GM18502 (cell line): Measurements from ENCODE around the gene MCM9.
"Not testable (repeated sequence)": the region's sequence is repeated elsewhere in the genome, so short reads cannot be mapped to it uniquely, and the experiment has no call there.

Experiments
- ATAC-seq: cut with Tn5 transposase; IDR thresholded peaks from one replicate; pipeline ENCODE4 v1.9.1; 2021; ENCODE audit warnings: mild to moderate bottlenecking; ENCODE audit not compliant: unreplicated experiment, poor library complexity

Gene MCM9

DNA sequence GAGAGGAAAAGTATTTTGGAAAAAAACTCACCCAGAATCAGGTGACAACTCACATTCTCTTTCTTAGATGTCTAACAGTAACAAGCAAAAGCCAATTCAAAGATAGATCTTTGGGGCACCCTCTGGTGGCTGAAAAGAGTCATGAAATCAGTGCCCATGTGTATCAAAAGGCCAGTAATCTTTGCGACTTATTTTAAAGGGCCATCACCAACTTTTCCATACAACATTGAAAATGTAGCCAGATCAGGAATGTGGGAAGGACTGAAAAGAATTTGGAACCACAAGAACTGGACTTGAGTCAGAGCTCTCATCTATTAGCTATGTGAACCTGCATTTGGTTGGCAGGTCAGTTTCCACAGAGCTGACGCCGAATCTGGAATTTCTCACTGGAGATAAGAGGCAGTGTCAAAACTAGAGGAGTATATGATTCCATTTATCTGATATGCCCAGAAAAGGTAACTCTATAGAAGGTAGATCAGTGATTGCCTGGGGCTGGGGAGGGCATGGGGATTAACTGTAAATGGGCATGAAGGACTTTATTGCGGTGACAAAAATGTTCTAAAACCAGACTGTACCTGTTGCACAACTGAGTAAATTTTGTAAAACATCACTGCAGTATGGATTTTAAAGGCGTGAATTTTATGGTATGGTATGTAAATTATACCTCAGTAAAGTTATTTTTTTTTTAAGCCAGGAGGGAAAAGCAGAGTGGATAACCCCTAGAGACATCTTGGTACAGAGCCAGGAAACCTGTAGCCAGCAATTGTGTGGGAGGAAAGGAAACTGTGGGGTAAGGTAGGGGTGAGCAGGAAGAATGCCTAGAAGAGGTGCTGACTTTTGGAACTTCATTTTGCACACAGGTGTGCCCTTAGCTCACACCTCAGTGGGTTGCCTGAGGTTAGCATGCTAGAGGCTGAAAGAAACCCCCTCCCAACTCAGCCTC, 158.1 kb downstream of the MCM9 start:
- peak; percentile 89 for ATAC-seq

DNA sequence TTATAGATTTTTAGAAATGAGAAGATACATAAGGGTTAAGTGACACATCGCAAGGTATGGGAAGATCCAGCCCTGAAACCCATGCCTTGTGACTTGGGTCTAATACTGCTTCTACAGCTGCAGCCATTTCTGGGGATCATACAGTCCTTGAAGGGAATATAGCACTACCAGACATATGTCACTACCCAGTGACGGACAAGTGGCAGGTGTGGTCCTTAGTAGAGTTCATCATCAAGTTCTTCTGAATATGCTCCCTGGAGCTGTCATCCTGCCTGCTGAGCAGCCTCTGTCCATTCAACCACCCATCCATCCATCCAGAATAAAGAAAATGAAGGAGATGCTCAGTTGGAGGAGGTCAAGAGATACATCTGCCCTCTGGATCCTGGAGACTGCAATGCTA, 159.6 kb downstream of the MCM9 start:
- no peak for ATAC-seq

DNA sequence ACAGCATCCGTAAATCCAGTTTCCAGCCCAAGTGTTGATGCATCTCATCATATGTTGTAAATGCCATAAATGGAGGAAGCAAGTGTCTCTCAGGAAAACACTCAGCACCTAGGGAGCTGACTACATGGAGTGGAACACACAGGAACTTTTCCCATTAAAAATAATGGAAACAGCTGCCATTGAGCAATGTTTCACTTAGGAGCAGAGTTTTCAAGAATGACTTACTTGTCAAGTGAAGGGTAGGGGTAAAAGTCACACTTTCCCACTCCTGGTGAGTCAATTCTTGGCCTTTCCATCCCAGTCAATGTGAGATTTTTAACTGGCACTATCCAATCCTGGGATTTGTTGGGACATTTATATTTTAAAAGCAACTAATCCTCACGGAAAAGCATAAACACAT, 160.4 kb downstream of the MCM9 start:
- no peak for ATAC-seq

DNA sequence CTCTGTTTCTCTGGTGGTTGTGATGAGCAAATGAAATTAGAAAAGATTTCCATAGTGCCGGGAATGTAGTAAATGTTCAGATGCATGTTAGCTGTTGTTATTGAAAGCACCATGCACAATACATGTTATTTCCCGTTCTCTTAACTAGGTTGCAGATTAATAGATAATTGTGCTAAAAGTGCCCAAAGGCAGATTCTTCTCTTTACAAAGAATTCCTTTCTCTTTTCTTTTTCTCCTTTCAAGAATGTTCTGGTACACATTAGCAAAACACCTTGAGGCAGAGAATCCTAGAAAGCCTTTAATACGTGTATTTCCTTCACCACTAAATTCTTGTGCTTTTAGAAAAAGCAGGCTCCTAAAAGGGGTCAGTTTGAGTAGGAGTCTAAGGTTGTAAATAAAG, 162.1 kb downstream of the MCM9 start:
- no peak for ATAC-seq

DNA sequence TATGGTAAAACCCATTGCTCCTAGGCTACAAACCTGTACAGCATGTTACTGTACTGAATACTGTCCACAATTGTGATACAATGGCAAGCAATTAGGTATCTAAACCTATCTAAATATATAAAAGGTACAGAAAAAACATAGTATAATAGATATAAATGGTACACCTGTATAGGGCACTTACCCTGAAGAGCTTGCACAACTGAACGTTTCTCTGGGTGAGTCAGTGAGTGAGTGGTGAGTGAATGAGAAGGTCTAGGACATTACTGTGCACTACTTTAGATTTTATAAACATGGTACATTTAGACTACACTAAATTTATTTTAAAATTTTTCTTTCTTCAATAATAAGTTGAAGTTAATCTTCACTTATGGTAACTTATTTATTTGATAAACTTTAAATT, 163.7 kb downstream of the MCM9 start:
- ATAC-seq: no peak

DNA sequence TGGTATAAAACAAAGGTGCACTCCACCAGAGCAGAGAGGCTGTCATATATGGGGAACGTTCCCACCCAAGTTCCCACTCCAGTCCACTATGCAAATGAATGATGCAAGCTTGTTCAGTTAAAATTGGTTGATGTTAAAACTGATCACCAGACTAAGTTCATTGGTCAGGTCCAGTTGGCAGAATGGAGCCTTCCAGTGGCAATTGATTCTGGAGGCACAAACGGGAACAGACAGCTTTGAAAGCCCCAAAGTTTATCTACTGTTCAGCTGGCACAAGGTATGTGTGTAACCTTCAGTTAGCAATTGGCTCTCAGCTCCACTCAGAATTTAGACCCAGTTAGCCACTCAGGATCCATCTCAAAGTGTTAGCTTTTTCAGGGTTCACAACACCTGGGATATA, 164.1 kb downstream of the MCM9 start:
- ATAC-seq: no peak

DNA sequence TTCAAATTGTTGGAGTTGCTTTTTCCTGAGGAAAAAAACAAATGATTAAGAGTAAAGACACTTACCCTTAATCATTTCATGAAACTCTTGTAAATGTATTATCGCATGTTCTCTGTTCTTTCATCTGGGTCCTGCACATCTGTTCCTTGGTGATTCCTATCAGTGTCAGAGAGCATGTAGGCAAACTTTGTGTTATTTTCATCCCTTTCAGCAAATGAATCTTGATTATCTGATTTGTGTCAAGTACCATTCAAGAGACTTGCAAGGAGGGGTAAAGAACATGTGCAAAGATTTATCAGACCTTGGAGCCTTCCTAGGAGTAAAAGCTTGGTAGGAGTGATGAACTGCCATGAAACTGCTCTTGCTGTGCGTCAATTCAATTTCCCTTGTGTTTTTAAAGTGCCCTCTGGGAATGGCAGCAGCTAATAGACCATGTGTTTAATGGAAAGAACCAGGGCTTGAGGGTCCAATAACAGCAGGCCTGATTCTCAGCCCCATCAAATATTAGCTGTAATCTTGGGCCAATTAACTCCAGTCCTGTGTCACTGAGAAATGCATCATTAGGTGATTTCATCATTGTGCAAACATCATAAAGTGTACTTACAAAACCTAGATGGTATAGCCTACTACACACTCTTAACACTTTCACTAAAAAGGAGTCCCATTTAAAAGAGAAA, 164.7 kb downstream of the MCM9 start:
- no peak for ATAC-seq

DNA sequence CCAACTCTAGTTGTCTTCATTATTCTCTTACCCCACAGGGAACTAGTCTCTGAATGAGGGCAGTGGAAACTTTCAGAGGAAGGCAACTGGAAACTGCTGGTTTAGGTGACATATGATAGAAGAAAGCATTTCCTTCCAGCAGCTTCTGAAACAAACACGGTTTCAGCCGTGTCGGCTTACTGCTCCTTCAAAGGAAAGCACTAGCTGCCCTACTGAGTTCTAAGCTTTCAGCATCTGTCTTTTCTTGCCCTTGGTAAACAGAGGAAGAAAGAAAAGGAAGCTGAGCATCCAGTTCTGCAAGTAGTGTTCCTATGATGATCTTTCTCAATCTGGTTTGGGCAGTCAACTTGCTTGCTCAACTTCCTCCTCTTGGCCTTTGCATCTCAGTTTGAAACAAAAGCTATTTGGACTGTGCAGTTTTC, 166.0 kb downstream of the MCM9 start:
- ATAC-seq: peak; percentile 66

DNA sequence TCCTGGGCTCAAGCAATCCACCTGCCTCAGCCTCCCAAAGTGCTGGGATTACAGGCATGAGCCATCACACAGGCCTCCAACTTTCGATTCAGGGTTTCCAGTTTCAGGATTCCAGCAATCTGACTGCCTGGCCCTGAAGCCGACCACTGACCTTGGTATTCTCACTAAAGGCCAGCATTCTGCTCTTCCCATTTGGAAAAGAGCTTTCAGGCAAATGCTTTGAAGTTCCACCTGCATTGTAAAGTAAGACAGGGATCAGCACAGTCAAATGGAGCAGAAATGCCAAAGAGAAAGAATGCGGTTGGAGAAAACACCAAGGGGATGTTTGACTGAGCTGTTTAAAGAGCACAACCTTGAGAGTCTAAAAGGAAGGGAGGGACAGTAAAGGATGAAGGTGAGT, 166.5 kb downstream of the MCM9 start:
- ATAC-seq: no peak

DNA sequence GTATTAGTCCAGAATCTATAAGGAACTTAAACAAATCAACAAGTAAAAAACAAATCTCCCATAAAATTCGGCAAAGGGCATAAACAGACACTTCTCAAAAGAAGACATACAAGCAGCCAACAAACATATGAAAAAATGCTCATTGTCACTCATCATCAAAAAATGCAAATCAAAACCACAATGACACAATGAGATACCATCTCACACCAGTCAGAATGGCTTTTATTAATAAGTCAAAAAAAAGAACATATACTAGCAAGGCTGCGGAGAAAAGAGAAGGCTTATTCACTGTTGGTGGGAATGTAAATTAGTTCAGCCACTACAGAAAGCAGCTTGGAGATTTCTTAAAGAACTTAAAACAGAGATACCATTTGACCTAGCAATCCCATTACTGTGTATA, 169.6 kb downstream of the MCM9 start:
- ATAC-seq: not testable (repeated sequence)

DNA sequence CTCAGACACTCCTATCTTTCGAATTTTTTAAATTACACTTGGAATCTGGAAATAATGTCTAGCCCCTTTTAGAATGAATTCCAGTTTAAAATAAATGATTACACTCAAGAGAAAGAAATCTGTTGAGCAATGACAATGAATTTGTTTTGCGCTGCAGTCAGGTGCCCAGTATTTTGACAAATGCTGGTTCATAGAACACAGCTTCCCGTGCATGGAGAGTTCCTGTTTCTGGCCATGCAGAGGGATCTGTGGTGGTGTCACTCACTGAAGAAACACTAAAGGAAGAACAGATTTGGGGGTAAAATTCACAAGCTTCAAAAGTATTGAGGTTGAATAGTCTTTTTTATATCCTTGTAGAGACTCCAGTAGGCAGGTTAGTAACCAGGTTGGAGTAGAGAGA, 170.2 kb downstream of the MCM9 start:
- ATAC-seq: no peak
